ENCODE results near the gene TMEM140. TPM values are rescaled to one million over a fixed set of nuclear protein-coding genes. Genes with fewer than 3 reads are reported as not detected.
"Not testable (repeated sequence)": the region's sequence is repeated elsewhere in the genome, so short reads cannot be mapped to it uniquely, and the experiment has no call there.

TMEM140 gene
- polyA plus RNA-seq (ENCODE audit: insufficient read length), result 11.6 TPM

- no peak for DNase-seq (ENCODE audit: low read depth)
These were observed at the start of gene TMEM140 for GRCh38 chr7:135147899-135148721. Gene TMEM140 (plus strand): TSS chr7:135148072. CDS start chr7:135164442, 16,370 bp downstream.

GRCh38 chr7:135098391-135098790 is 49.5 kb upstream of the TMEM140 start:
- no peak for DNase-seq (ENCODE audit: low read depth)

GRCh38 chr7:135100856-135101255 is 47.0 kb upstream of the TMEM140 start:
- DNase-seq (ENCODE audit: low read depth), result no peak

- no peak for DNase-seq (ENCODE audit: low read depth)
These were observed 45.5 kb upstream of the TMEM140 start for GRCh38 chr7:135102372-135102771.

- no peak for DNase-seq (ENCODE audit: low read depth)
These were observed 38.3 kb upstream of the TMEM140 start for GRCh38 chr7:135109562-135109961.

- DNase-seq (ENCODE audit: low read depth), result no peak
These were observed 37.9 kb upstream of the TMEM140 start for GRCh38 chr7:135109976-135110375.

GRCh38 chr7:135111379-135111778 is 36.5 kb upstream of the TMEM140 start:
- no peak for DNase-seq (ENCODE audit: low read depth)

GRCh38 chr7:135114622-135115021 is 33.2 kb upstream of the TMEM140 start:
- DNase-seq (ENCODE audit: low read depth), result no peak

GRCh38 chr7:135117096-135117495 is 30.8 kb upstream of the TMEM140 start:
- DNase-seq (ENCODE audit: low read depth), result no peak

- no peak for DNase-seq (ENCODE audit: low read depth)
These were observed 26.0 kb upstream of the TMEM140 start for GRCh38 chr7:135121868-135122267.

GRCh38 chr7:135124631-135125030 is 23.2 kb upstream of the TMEM140 start:
- not testable (repeated sequence) for DNase-seq (ENCODE audit: low read depth)

- no peak for DNase-seq (ENCODE audit: low read depth)
These were observed 18.9 kb upstream of the TMEM140 start for GRCh38 chr7:135128931-135129330.

- DNase-seq (ENCODE audit: low read depth), result no peak
These were observed 18.3 kb upstream of the TMEM140 start for GRCh38 chr7:135129579-135129978.

GRCh38 chr7:135143885-135144668 is 3.8 kb upstream of the TMEM140 start:
- no peak for DNase-seq (ENCODE audit: low read depth)

GRCh38 chr7:135147341-135147898 is 452 bp upstream of the TMEM140 start:
- no peak for DNase-seq (ENCODE audit: low read depth)

- no peak for DNase-seq (ENCODE audit: low read depth)
These were observed 2.4 kb downstream of the TMEM140 start for GRCh38 chr7:135150072-135150782.

GRCh38 chr7:135151132-135151531 is 3.3 kb downstream of the TMEM140 start:
- DNase-seq (ENCODE audit: low read depth), result no peak

- DNase-seq (ENCODE audit: low read depth), result no peak
These were observed 3.7 kb downstream of the TMEM140 start for GRCh38 chr7:135151533-135151932.

- no peak for DNase-seq (ENCODE audit: low read depth)
These were observed 4.6 kb downstream of the TMEM140 start for GRCh38 chr7:135152442-135152841.

GRCh38 chr7:135154734-135155133 is 6.9 kb downstream of the TMEM140 start:
- DNase-seq (ENCODE audit: low read depth), result no peak

- DNase-seq (ENCODE audit: low read depth), result no peak
These were observed 8.4 kb downstream of the TMEM140 start for GRCh38 chr7:135156290-135156689.

- no peak for DNase-seq (ENCODE audit: low read depth)
These were observed 10.3 kb downstream of the TMEM140 start for GRCh38 chr7:135158141-135158655.
